CD14-positive monocyte (primary cell): ENCODE data around the gene ITGB1. TPM values are rescaled to one million over a fixed set of nuclear protein-coding genes. Genes with fewer than 3 reads are reported as not detected.

Experiments
- DNase-seq, 3 donors: peaks; one replicate each; pipeline ENCODE4 v3.0.0-alpha.2; 2011 to 2022
- H2AFZ ChIP-seq: 2 replicates; pipeline ENCODE4 v1.6.0; 2012; ENCODE audit warnings: mild to moderate bottlenecking, low read depth, low read length, inconsistent platforms; ENCODE audit not compliant: insufficient read depth, poor library complexity, severe bottlenecking
- H3K27ac ChIP-seq, 2 donors: 1 replicate in 1 of 2; 2 replicates in 1 of 2; pipeline ENCODE4 v1.5.1; 2012 to 2013; ENCODE audit warnings: low read length in 2 of 2, control low read depth in 1 of 2, inconsistent platforms in 1 of 2, low read depth in 1 of 2, mild to moderate bottlenecking in 1 of 2
- H3K27me3 ChIP-seq, 2 donors: one replicate each; pipeline versions ENCODE4 v1.6.0 to v1.6.1; 2011 to 2013; ENCODE audit warnings: low read length in 2 of 2; ENCODE audit not compliant: control insufficient read depth in 2 of 2, insufficient read depth in 2 of 2
- H3K36me3 ChIP-seq, 2 donors: replicated peaks in 1 of 2; 1 replicate in 1 of 2; 2 replicates in 1 of 2; pipeline versions ENCODE4 v1.5.1 to v1.6.1; 2012 to 2013; ENCODE audit warnings: low read length in 2 of 2, control low read depth in 1 of 2, inconsistent platforms in 1 of 2, mild to moderate bottlenecking in 1 of 2; ENCODE audit not compliant: insufficient read depth in 2 of 2, control insufficient read depth in 1 of 2
- H3K4me1 ChIP-seq, 2 donors: 1 replicate in 1 of 2; 2 replicates in 1 of 2; pipeline versions ENCODE4 v1.5.1 to v1.6.1; 2012 to 2013; ENCODE audit warnings: low read length in 2 of 2, control low read depth in 1 of 2, inconsistent platforms in 1 of 2, mild to moderate bottlenecking in 1 of 2, moderate library complexity in 1 of 2; ENCODE audit not compliant: insufficient read depth in 2 of 2, control insufficient read depth in 1 of 2
- H3K4me2 ChIP-seq: replicated peaks from 2 replicates; pipeline ENCODE3; 2012; ENCODE audit warnings: low read length, moderate library complexity, mild to moderate bottlenecking; ENCODE audit not compliant: poor library complexity, severe bottlenecking; ENCODE audit errors: extremely low read depth
- H3K4me3 ChIP-seq, 3 experiments: fragments of 200-600 bp in 1 of 3; sonication (generic) in 1 of 3; replicated peaks in 1 of 3; 1 replicate in 2 of 3; 2 replicates in 1 of 3; pipeline ENCODE4 v1.5.1; 2011 to 2013; ENCODE audit warnings: low read length in 3 of 3, mild to moderate bottlenecking in 3 of 3, control low read depth in 2 of 3, low read depth in 2 of 3, inconsistent platforms in 1 of 3, moderate library complexity in 1 of 3
- H3K79me2 ChIP-seq: 2 replicates; pipeline ENCODE4 v1.6.0; 2012; ENCODE audit warnings: mild to moderate bottlenecking, control low read depth, inconsistent platforms, low read length, moderate library complexity; ENCODE audit not compliant: insufficient read depth
- H3K9ac ChIP-seq: 2 replicates; pipeline ENCODE4 v1.6.0; 2017; ENCODE audit warnings: low read length, mild to moderate bottlenecking; ENCODE audit not compliant: insufficient read depth, poor library complexity, severe bottlenecking
- H3K9me3 ChIP-seq, 2 donors: replicated peaks in 1 of 2; 1 replicate in 1 of 2; 2 replicates in 1 of 2; pipeline versions ENCODE4 v1.5.1 to v1.6.1; 2012 to 2013; ENCODE audit warnings: low read length in 2 of 2, control low read depth in 1 of 2; ENCODE audit not compliant: control insufficient read depth in 1 of 2, insufficient read depth in 1 of 2
- H4K20me1 ChIP-seq: 2 replicates; pipeline ENCODE4 v1.6.0; 2012; ENCODE audit warnings: mild to moderate bottlenecking, low read length, control low read depth, moderate library complexity; ENCODE audit not compliant: insufficient read depth
- H3K27ac Mint-ChIP-seq, 7 donors: one replicate each; pipeline ENCODE4 v1.8.0; 2020; ENCODE audit warnings: mild to moderate bottlenecking in 7 of 7, mixed read lengths in 7 of 7, moderate library complexity in 6 of 7, inconsistent platforms in 2 of 7
- H3K27me3 Mint-ChIP-seq, 3 donors: one replicate each; pipeline ENCODE4 v1.8.0; 2021 to 2022; ENCODE audit warnings: low read depth in 3 of 3, mild to moderate bottlenecking in 3 of 3, mixed read lengths in 3 of 3, moderate library complexity in 3 of 3, inconsistent platforms in 1 of 3
- H3K36me3 Mint-ChIP-seq, 2 donors: one replicate each; pipeline ENCODE4 v1.8.0; 2020; ENCODE audit warnings: mixed read lengths in 2 of 2, inconsistent platforms in 1 of 2, mild to moderate bottlenecking in 1 of 2
- H3K4me1 Mint-ChIP-seq: one replicate; pipeline ENCODE4 v1.8.0; 2020; ENCODE audit warnings: mild to moderate bottlenecking, mixed read lengths
- H3K4me3 Mint-ChIP-seq, 2 donors: one replicate each; pipeline ENCODE4 v1.8.0; 2020; ENCODE audit warnings: mild to moderate bottlenecking in 2 of 2, mixed read lengths in 2 of 2, moderate library complexity in 1 of 2
- H3K9me3 Mint-ChIP-seq, 7 donors: one replicate each; pipeline ENCODE4 v1.8.0; 2020 to 2022; ENCODE audit warnings: mixed read lengths in 7 of 7, mild to moderate bottlenecking in 6 of 7, moderate library complexity in 6 of 7, inconsistent platforms in 2 of 7
- CTCF ChIP-seq: fragments of 200-600 bp; IDR thresholded peaks from one replicate; pipeline ENCODE4 v1.8.0; 2022; ENCODE audit warnings: antibody characterized with exemption, mild to moderate bottlenecking
- WGBS: methylation state at CpG from one replicate; pipeline ENCODE4 v1.1.5; 2013; ENCODE audit warnings: missing lambda C conversion rate; ENCODE audit not compliant: insufficient coverage; 5-methylcytosine and 5-hydroxymethylcytosine counted together
- intact Hi-C, 2 donors: fragments of 100-400 bp; cut with micrococcal nuclease; formaldehyde crosslinking; loops; one replicate each; pipeline versions ENCODE4 v1.15.0 to v1.15.1; 2023
- polyA plus RNA-seq, 3 donors: library from polyadenylated mRNA; depleted of rRNA in 1 of 3; unstranded in 2 of 3; stranded (reverse) in 1 of 3; fragments of 300-500 nt in 2 of 3; fragments of >200 nt in 1 of 3; fragmentation: Illumina TruSeq in 2 of 3; gene quantifications; 1 replicate in 2 of 3; 2 replicates in 1 of 3; pipeline ENCODE4 v1.2.3, GENCODE V29; 2012 to 2021

Gene ITGB1
- polyA plus RNA-seq, 3 donors = 58.2 to 157 (median 127) TPM

GRCh38 chr10:32988604-32989003 is 30.6 kb upstream of the ITGB1 start:
- Mint-ChIP-seq H3K36me3 (no peaks in the 10 kb centered on the region), H3K27ac (no peak overlapping the region), H3K27me3 (peaks cover 0 to 7% (median 0%) of the 10 kb centered on the region in 3 donors), H3K9me3 (peaks cover 0 to 11% (median 7%) of the 10 kb centered on the region in 7 donors), H3K4me1 (peaks cover 24% of the 10 kb centered on the region), H3K4me3 (no peak overlapping the region)
- no CpG with 5 or more reads among the region's 3 CpGs for WGBS
- no peaks in the 10 kb centered on the region for H3K79me2 ChIP-seq
- H3K4me2 ChIP-seq = no peak overlapping the region
- no peaks in the 10 kb centered on the region for H3K9me3 ChIP-seq
- no peaks in the 10 kb centered on the region for H3K36me3 ChIP-seq
- no peak overlapping the region for H3K9ac ChIP-seq
- peaks cover 20% of the 10 kb centered on the region in 2 donors for H3K4me1 ChIP-seq
- H3K27me3 ChIP-seq = no peaks in the 10 kb centered on the region
- H3K4me3 ChIP-seq = no peak overlapping the region
- no peak for DNase-seq
- H3K27ac ChIP-seq = no peak overlapping the region
- TF ChIP-seq CTCF = no peak
- H4K20me1 ChIP-seq = no peaks in the 10 kb centered on the region
- intact Hi-C loops = no loop called here
- no peak overlapping the region for H2AFZ ChIP-seq

- no peaks in the 10 kb centered on the region for H3K27me3 ChIP-seq
- H3K36me3 ChIP-seq = no peaks in the 10 kb centered on the region
- H3K4me1 ChIP-seq = peaks cover 20% of the 10 kb centered on the region in 2 donors
- H4K20me1 ChIP-seq = no peaks in the 10 kb centered on the region
- no peak overlapping the region for H3K4me3 ChIP-seq
- H3K79me2 ChIP-seq = no peaks in the 10 kb centered on the region
- H3K4me2 ChIP-seq = no peak overlapping the region
- Mint-ChIP-seq H3K36me3 (no peaks in the 10 kb centered on the region), H3K27me3 (peaks cover 0 to 7% (median 0%) of the 10 kb centered on the region in 3 donors), H3K4me3 (no peak overlapping the region), H3K27ac (no peak overlapping the region), H3K4me1 (peaks cover 30% of the 10 kb centered on the region), H3K9me3 (peaks cover 0 to 10% (median 5%) of the 10 kb centered on the region in 7 donors)
- no peak for DNase-seq
- no peak overlapping the region for H2AFZ ChIP-seq
- WGBS = 100% methylated on average over 1 of the region's 1 CpG
- intact Hi-C loops = no loop called here
- no peak for TF ChIP-seq CTCF
- H3K9ac ChIP-seq = no peak overlapping the region
- no peaks in the 10 kb centered on the region for H3K9me3 ChIP-seq
- H3K27ac ChIP-seq = no peak overlapping the region
Observed at GRCh38 chr10:32987172-32987571, 29.1 kb upstream of the ITGB1 start.
